Jurkat, Clone E6-1 (cell line): ENCODE data around the gene PDZD2.
"Not testable (repeated sequence)": the region's sequence is repeated elsewhere in the genome, so short reads cannot be mapped to it uniquely, and the experiment has no call there.

Experiments
- DNase-seq: peaks from one replicate; pipeline ENCODE4 v3.0.0-alpha.2; 2011; ENCODE audit warnings: low read depth, low spot score
- H3K4me3 ChIP-seq: 2 replicates; pipeline ENCODE4 v1.5.1; 2011; ENCODE audit warnings: mild to moderate bottlenecking, low read length, control low read depth, moderate library complexity

The PDZD2 gene

GRCh38 chr5:32002755-32003154, 363.8 kb downstream of the PDZD2 start:
- no peak for DNase-seq
- no peak overlapping the region for H3K4me3 ChIP-seq

DNA sequence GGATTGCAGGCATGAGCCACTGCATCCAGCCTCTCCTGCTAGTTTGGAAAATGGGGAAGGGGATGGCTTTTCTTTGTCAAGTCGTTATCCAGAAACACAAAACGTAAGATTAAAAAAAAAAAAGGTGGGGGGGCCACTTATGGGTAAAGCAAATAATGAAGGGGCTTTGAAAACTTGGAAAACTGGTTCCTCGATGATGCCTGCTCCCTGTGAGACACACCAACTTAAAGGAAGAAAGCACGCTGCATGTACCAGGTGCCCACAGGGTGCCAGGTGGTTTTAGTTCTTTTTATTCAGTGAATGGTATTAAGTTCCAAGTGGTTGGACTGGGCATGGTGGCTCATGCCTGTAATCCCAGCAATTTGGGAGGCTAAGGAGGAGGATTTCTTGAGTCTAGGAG, 365.1 kb downstream of the PDZD2 start:
- H3K4me3 ChIP-seq = no peak overlapping the region
- DNase-seq = no peak

DNA sequence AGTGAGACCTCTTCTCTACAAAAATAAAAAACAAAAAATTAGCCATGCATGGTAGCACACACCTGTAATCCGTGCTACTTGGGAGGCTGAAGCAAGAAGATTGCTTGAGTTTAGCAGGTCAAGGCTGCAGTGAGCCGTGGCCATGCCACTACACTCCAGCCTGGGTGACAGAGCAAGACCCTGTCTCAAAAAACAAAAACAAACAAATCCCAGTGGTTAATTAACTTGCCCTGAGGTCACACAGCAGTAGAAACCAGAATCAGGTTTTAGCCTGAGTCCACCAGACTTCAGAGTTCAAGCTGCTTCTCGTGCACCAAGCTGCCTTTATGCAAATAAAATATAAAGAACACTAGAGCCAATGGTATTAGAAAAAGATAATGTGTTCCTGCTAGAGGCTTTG, 365.5 kb downstream of the PDZD2 start:
- H3K4me3 ChIP-seq = no peak overlapping the region
- no peak for DNase-seq

- H3K4me3 ChIP-seq = no peak overlapping the region
Observed at GRCh38 chr5:32008746-32009145, 369.8 kb downstream of the PDZD2 start.

GRCh38 chr5:32013658-32014057, 374.7 kb downstream of the PDZD2 start:
- no peak overlapping the region for H3K4me3 ChIP-seq
- no peak for DNase-seq

More at GRCh38 chr5:32008746-32009145, 369.8 kb downstream of the PDZD2 start:
- DNase-seq = no peak

DNA sequence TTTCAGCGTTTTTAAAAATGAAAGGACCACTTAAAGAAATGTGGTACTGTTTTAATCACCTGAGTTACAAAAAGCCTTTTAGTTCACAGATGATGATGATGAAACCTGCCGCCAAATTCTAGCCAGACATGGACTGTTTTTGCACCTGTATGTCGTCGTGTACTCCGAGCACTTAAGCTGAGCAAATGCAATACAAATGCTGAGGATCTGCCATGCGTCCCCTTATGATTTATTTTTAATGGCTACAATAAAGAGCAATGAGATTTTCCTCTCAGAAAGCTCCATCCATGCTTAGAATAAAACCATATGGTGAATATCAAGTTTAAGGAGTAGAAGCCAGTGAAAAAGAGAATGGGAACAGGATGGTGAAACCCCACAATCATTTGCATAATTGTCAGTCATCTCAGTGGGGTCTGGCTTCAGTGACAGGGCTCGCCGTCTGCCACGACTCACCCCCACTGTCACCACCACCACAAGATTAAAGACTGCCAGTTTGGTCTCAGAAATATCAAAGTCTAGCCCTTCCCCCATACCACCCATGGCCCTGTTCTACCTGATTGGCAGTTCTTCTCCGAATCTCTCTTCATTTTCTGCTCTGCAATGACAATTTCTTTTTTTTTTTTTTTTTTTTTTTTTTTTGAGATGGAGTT, 375.3 kb downstream of the PDZD2 start:
- no peak overlapping the region for H3K4me3 ChIP-seq
- DNase-seq = no peak

DNA sequence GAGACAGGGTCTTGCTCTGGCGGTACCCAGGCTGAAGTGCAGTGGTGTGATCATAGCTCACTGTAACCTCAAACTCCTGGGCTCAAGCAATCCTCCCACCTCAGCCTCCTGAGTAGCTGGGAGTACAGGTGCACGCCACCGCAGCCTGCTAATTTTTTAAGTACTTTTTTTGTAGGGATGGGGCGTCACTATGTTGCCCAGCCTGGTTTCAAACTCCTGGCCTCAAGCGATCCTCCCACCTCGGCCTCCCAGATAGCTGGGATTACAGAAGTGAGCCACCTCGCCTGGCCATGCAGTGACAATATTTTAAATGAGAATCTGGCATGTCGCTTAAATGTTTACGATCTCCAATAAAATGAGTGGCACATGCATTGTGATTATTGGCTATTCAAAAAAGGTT, 376.3 kb downstream of the PDZD2 start:
- DNase-seq, H3K4me3 ChIP-seq: not testable (repeated sequence)

DNA sequence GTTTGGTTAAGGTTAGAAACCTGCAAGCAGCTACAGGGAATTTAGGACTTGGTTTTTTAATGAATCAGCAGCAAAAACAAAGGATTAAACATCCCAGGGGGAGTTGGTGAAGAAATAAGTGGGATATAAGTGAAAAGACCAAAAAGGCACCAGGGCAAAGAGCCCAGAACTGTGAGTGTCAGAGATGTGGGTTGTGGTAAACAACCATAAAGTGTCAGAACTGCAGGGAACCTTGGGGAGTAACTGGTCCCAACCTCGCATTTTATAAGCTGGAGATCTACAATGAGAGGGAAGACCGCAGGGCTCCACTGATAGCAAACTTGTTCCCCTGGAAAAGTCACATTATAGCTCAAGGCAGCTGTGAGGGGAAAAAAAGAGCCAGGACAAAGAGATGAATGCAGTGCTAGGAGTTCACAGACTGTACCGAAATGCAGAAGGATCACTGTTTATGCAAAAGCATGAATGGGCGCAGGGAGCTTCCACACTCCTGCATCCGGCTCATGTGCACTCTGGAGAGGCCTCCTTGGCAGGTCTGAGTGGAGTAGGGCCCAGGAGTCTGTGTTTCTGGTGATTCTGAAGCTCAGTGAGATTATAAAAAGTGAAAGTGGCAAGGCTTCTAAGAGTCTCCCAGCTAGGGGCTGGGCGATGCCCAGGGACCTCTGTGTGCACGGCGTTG, 378.9 kb downstream of the PDZD2 start:
- H3K4me3 ChIP-seq = no peak overlapping the region
- no peak for DNase-seq

DNA sequence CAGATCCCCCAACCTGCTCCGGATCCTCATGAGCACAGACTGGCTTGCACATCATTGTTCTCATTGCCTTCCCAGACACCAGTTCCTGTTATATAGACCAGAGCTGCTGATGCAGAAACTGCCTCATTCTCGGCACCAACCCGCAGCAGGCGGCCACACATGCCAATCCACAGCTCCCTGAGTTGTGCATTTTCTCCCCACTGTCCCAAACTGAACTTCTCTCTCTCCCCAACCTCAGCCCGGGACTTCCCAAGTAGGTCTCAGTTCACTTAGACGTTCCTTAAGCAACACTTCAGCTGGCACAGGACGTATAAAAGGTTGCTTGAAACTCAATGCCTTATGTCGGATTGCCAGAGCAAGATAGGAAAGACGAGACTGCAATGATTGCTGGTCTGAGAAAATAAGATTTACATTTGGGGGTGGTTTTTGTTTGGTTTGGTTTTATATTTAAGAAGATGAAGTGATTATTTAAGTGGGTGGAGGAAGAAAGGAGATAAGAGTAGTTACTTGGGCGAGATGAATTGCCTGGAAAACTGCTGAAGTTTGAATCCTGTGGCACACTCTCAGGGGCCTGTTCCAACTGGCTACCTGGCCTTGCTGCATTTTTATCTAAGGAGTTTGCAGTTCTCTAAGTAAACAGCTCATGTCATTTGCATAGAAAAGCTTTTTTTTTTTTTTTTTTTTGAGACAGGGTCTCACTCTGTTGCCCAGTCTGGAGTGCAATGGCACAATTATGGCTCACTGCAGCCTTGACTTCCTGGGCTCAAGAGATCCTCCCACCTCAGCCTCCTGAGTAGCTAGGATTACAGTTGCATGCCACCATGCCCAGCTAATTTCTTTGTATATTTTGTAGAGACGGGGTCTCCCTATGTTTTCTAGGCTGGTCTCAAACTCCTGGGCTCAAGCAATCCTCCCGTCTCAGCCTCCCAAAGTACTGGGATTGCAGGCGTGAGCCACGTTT, 379.8 kb downstream of the PDZD2 start:
- no peak for DNase-seq
- no peak overlapping the region for H3K4me3 ChIP-seq

DNA sequence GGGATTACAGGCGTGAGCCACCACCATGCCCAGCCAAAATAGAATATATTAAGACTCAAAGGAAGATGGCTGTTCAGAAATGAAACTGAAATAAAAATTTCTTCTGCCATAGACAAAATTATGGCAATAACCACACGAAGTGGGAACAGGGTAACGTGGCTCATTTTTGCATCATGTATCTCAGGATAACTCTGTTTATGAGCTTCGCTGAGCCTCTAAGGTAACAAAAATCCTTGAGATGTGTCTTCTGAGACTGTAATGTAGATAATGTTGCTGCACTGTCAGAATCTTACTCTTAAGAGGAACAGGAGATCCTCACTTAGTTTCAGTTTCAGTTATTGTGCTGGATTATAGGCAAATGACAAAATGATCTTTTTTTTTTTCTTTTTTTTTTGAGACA, 381.3 kb downstream of the PDZD2 start:
- DNase-seq = peak; percentile 16
- H3K4me3 ChIP-seq = no peak overlapping the region

DNA sequence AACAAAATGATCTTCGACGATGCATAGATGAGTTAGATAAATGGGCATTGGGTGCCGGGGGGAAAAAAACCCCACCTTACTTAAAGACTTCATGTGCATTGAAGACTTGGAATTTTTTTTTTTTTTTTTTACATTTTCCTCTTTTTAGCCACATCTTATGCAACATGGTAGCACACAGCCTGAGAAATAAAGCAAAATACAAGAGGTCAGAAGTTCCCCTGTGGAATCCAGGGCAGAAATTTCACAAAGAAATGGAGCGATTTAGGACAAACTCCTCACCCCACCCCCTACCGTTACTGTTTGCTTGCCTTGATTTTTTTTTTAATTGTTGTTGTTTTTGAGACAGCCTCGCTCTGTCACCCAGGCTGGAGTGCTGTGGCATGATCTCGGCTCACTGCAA, 382.0 kb downstream of the PDZD2 start:
- no peak overlapping the region for H3K4me3 ChIP-seq
- no peak for DNase-seq

- DNase-seq = no peak
- no peak overlapping the region for H3K4me3 ChIP-seq
Observed at GRCh38 chr5:32021771-32022170, 382.8 kb downstream of the PDZD2 start.

DNA sequence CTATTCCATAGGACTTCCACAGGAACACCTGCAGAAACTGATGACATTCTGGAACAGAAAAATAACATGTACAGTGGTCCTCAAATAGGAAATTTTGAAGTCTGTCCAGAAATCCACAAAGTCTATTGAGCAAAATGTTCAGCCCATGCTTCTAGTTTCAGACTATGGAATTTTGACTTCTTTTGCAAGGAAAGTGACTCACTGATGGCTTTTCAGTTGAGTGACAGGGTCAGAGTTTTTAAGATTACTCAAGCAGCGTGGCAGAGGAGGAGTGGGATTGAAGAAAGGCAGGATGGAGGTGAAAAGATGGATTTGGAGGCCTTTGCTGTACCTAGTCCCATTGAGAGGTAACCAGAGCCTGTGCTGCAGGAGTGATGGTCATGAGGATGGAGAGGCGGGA, 383.7 kb downstream of the PDZD2 start:
- DNase-seq = no peak
- H3K4me3 ChIP-seq = no peak overlapping the region

DNA sequence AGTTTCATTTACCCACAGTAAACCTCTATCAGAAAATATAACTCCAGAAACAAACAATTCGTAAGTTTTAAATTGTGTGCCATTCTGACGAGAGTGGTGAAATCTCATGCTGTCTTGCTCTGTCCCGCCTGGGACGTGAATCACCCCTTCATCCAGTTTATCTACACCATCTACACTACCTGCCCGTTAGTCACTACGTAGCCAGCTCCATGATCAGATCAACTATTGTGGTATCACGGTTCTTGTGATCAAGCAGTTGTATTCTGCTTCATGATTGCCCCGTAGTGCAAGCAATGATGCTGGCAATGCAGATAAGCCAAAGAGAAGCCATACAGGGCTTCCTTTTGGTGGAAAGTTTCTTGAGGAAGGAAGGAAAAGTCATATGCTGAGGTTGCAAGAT, 384.9 kb downstream of the PDZD2 start:
- H3K4me3 ChIP-seq = no peak overlapping the region
- no peak for DNase-seq

- DNase-seq = no peak
- no peak overlapping the region for H3K4me3 ChIP-seq
Observed at GRCh38 chr5:32024751-32025150, 385.8 kb downstream of the PDZD2 start.

DNA sequence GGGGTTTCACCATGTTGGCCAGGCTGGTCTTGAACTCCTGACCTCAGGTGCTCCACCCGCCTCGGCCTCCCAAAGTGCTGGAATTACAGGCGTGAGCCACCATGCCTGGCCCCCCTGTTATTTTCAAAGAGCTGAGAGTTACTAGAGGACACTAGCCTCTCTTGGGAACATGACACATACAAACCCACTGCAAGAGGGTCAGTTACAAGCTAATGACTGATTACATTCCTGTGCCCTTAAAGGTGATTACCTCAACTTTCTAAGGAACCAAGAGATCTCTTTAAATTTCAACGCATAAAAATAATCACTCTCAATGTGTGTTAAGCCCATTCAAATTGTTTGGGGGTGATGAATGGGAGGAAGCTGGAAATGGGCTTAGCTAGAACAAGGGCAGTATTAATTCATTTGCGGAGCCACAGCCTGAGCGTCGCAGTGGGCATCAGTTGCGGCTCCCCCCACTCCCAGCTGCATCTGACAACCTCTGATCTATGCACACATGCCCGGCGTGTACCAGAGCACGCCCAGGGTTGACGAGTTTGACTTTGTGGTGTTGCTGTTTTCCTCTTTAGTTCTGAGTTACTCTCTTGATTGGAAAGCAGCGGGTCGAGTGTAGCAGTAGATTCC, 388.3 kb downstream of the PDZD2 start:
- no peak overlapping the region for H3K4me3 ChIP-seq
- DNase-seq = no peak

DNA sequence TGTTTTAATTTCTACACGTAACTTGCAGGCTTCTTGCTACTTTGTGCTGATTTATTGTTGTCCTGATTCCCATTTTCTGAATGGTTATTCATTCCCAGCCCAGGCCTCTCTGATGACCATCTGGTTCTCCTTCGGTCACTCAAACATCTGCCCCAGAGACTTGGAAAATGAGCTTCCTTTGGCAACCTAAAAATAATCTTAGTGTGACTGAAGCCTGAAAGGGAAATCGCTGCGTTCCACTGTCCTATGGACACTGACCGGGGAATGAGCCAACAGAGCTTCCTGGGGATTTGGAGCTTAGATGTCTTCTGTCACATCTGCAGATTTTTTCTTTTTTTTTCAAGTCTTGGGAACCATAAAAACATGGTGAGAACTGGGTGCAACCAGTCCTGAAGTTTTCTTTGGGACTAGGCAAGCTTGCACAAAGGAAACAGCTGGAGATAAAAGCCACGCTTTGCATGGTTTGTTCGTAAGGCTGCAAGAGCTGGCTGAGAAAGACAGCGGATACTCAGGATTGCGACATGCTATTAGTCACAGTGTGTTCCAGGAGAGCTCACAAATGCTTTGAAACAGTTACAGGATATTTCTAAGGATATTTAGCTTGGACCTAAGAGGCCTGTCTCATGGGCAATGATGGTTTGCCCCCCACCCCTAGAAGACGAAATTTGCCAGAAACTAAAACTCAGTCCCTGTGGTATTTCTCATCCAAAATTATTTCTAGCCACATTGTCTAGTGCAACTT, 389.0 kb downstream of the PDZD2 start:
- H3K4me3 ChIP-seq = no peak overlapping the region
- no peak for DNase-seq

DNA sequence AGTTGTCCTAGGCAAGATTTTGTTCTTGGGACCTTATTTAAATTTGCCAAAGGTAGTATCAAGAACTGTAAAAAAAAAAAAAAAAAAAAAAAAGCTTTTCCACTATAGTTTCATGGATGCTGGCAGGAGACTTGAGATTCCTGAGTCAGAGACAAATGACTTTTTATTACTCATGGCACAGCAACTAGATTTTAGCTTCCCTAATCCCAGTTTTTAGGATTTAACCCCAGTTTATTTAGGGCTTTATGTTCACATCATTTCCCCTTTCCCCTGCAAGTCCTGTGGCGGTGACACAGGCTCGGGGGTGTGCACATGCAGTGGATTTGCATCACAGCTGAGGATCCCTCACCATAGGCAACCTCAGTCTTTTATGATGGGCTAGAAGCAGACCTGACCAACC, 390.3 kb downstream of the PDZD2 start:
- no peak overlapping the region for H3K4me3 ChIP-seq
- DNase-seq = no peak

DNA sequence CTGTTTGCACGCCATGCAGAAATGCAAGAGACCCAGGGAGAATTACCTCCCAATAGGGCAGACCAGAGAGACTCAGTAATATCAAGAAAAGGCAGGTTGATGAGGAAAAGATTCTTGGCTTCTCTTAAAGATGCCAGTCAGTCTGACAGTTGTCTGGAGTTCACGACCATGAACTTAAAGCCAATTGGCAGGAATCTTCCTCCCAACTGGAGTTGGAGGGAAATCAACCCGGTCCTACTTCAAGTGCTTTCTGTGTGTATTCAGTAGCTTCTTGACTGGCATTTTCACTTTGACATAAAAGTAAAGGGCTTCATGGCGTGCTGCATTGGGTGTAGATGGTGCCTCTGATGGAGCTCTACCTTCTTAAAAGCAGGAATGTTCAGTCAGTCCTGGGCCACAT, 390.9 kb downstream of the PDZD2 start:
- H3K4me3 ChIP-seq = no peak overlapping the region
- no peak for DNase-seq
